ENCODE results near the gene FAM184B.

- TF ChIP-seq, protein P1, sequence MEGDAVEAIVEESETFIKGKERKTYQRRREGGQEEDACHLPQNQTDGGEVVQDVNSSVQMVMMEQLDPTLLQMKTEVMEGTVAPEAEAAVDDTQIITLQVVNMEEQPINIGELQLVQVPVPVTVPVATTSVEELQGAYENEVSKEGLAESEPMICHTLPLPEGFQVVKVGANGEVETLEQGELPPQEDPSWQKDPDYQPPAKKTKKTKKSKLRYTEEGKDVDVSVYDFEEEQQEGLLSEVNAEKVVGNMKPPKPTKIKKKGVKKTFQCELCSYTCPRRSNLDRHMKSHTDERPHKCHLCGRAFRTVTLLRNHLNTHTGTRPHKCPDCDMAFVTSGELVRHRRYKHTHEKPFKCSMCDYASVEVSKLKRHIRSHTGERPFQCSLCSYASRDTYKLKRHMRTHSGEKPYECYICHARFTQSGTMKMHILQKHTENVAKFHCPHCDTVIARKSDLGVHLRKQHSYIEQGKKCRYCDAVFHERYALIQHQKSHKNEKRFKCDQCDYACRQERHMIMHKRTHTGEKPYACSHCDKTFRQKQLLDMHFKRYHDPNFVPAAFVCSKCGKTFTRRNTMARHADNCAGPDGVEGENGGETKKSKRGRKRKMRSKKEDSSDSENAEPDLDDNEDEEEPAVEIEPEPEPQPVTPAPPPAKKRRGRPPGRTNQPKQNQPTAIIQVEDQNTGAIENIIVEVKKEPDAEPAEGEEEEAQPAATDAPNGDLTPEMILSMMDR (tag by site-specific recombination; IDR thresholded peaks at IDR 0.05) = no peak
- TF ChIP-seq HOXA7 (CRISPR knock-in tag; IDR thresholded peaks at IDR 0.05; ENCODE audit: borderline replicate concordance) = no peak
- no peak for TF ChIP-seq ZNF501 (tag by site-specific recombination; IDR thresholded peaks at IDR 0.05)
Observed at GRCh38 chr4:17740702-17741101, 40.7 kb downstream of the FAM184B start.
